Activated T-helper 17 cell treated with anti-CD3 and anti-CD28 coated beads, Interleukin-2, amount 50 U/mL, for 72 hours (primary cell): ENCODE measurements around the gene PELI2. TPM values are rescaled to one million over a fixed set of nuclear protein-coding genes. Genes with fewer than 3 reads are reported as not detected.

Experiments used
- ATAC-seq: fragments of 150-1000 bp; cut with Tn5 transposase; replicated peaks from 2 replicates; pipeline ENCODE4 v1.10.0; 2021; ENCODE audit warnings: mild to moderate bottlenecking, moderate library complexity
- H3K27ac Mint-ChIP-seq: one replicate; pipeline ENCODE4 v1.8.0; 2022; ENCODE audit warnings: mixed read lengths
- H3K27me3 Mint-ChIP-seq: one replicate; pipeline ENCODE4 v1.8.0; 2022; ENCODE audit warnings: mixed read lengths
- H3K36me3 Mint-ChIP-seq: one replicate; pipeline ENCODE4 v1.8.0; 2022; ENCODE audit warnings: low read depth, mild to moderate bottlenecking, mixed read lengths
- H3K4me1 Mint-ChIP-seq: one replicate; pipeline ENCODE4 v1.8.0; 2022; ENCODE audit warnings: mixed read lengths
- H3K4me3 Mint-ChIP-seq: one replicate; pipeline ENCODE4 v1.8.0; 2022; ENCODE audit warnings: mild to moderate bottlenecking, mixed read lengths
- H3K9me3 Mint-ChIP-seq: one replicate; pipeline ENCODE4 v1.8.0; 2022; ENCODE audit warnings: mixed read lengths
- total RNA-seq, 2 donors: library from RNA; stranded (reverse); gene quantifications; one replicate each; pipeline ENCODE4 v1.2.3, GENCODE V29; 2022

Gene PELI2, protein sequence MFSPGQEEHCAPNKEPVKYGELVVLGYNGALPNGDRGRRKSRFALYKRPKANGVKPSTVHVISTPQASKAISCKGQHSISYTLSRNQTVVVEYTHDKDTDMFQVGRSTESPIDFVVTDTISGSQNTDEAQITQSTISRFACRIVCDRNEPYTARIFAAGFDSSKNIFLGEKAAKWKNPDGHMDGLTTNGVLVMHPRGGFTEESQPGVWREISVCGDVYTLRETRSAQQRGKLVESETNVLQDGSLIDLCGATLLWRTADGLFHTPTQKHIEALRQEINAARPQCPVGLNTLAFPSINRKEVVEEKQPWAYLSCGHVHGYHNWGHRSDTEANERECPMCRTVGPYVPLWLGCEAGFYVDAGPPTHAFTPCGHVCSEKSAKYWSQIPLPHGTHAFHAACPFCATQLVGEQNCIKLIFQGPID
- 1 to 10 TPM; 1.0 to 2.3 TPM for total RNA-seq

DNA sequence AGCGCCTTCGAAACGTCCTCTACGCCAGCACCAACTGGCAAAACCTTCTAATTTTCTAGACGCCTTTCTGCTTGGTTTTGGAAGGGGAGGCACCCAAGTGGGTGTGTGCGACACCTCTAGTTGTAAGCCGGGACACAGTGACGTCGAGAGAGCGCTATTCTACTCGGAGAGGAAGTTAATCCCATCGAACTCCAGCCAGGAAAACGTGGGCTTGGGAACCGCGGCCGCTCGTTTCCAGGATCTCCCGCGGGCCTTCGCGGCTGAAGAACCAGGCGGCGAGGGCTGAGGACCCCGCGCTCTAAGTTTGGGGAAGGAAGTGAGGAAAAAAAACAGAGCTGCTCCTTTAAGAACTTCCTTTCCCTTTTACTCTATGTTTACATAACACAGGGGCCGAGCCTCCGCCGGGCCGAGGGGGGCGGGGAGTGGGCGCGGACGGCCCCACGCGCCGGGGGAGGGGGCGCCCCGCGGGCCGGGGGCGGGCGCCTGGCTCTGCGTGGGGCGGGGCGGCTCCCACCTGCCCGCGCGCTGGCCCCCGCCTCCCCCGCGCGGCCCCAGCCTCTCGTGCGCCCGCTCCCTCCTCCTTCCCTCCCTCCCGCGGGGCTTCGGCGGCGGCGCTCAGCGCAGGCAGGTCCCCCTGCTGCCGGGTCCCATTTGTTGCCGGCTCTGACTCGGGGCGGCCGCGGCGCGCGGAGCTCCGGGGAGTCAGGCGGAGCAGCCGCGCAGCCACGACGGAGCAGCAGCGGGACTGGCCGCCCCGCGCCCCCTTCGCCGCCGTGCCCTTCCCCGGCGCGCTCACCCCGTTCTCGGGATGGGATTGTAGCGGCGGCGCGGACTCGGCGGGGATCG, at the start of gene PELI2:
Gene PELI2, plus strand, starts transcription at position 647 of the 846 bp plus-strand sequence. CDS start 250 bp downstream, outside the sequence.
- peak; percentile 60 for ATAC-seq
- Mint-ChIP-seq H3K27me3 (peaks cover 16% of the 10 kb centered on the region), H3K4me1 (peaks cover 23% of the 10 kb centered on the region), H3K27ac (peak within 1 kb of the TSS; percentile 83), H3K4me3 (peak within 1 kb of the TSS; percentile 87), H3K36me3 (no peaks in the 10 kb centered on the region), H3K9me3 (no peaks in the 10 kb centered on the region)

DNA sequence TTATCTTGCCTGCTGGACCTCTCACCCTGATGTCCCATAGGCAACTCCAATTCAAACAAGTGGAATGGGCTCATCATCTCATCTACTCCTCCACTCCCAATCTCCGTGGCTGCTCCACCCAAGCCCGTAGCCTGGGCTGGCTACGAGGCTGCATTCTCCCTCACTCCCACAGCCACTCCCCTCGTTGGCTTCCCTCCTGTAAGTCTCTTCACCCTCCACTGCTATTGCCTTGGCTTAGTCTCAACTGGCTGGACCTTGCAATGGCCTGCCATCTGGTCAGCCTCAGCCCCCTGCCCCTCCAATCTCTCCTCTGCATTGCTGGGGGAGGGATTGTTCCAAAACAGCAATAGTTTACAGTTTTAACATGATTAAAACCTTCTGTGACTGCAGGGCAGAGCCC, 44.4 kb upstream of the PELI2 start:
- H3K36me3 Mint-ChIP-seq, result no peaks in the 10 kb centered on the region
- H3K9me3 Mint-ChIP-seq, result peaks cover 7% of the 10 kb centered on the region
- H3K4me3 Mint-ChIP-seq, result no peak overlapping the region
- no peak for ATAC-seq
- H3K4me1 Mint-ChIP-seq, result no peaks in the 10 kb centered on the region
- H3K27ac Mint-ChIP-seq, result no peak overlapping the region
- peaks cover 23% of the 10 kb centered on the region for H3K27me3 Mint-ChIP-seq

DNA sequence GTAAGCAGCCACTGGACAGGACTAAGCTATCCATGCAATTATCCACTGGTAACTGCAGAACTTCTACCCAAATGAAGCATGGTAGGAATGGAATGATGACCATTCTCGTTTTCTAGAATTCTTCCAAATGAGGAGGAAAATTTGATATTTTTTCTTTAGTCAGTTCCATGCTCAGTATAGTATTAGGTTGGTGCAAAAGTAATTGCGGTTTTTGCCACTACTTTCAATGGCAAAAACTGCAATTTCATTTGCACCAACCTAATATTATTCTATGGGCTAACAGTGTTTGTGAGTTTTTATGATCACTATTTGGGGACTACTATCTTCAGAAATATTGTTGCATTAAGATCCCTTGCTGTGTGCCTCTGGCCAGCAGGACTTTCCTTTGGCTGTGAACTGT, 42.9 kb upstream of the PELI2 start:
- Mint-ChIP-seq H3K4me1 (no peaks in the 10 kb centered on the region), H3K27ac (no peak overlapping the region), H3K27me3 (peaks cover 24% of the 10 kb centered on the region), H3K36me3 (no peaks in the 10 kb centered on the region), H3K9me3 (peaks cover 7% of the 10 kb centered on the region), H3K4me3 (no peak overlapping the region)
- no peak for ATAC-seq

DNA sequence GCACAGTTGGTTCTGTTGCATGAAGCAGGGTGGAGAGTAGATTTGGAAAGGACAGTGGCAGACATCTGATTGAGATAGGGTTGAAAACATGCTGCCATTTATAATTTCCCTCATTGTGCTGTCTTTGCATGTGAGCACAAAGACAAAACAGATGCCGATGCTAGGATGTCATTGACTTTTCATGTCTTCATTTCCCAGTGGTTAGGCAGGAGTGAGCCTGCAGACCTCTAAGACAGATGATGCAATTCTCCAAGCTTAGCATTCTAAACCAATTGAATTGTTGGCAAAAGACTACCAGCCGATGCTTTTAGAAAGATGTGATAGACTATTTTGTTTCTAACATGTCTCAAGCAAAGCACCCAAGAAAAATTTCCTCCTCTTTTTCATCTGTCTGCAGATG, 37.1 kb upstream of the PELI2 start:
- Mint-ChIP-seq H3K36me3 (no peaks in the 10 kb centered on the region), H3K4me3 (no peak overlapping the region), H3K27me3 (peaks cover 37% of the 10 kb centered on the region), H3K27ac (no peak overlapping the region), H3K9me3 (no peaks in the 10 kb centered on the region), H3K4me1 (no peaks in the 10 kb centered on the region)
- ATAC-seq, result no peak

DNA sequence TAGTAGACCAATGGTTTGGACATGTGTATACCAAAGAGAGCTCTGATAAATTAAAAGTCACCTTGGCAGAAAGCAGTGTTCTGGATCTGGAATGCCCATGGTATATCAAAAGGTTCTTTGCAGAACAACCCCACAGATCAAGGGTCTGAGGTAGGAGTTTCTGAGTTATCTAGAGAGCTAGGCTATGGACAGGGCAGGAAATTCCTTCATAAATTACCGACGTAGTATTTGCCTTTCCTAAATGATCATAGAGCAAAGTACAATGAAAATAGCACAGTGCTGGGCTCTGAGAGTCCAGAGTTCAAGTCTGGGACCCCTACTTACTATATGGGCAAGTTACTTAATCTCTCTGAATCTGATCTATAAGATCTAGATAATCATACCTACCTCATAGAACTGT, 35.3 kb upstream of the PELI2 start:
- no peak for ATAC-seq
- Mint-ChIP-seq H3K9me3 (no peaks in the 10 kb centered on the region), H3K4me1 (no peaks in the 10 kb centered on the region), H3K36me3 (no peaks in the 10 kb centered on the region), H3K27ac (no peak overlapping the region), H3K27me3 (peaks cover 33% of the 10 kb centered on the region), H3K4me3 (no peak overlapping the region)

DNA sequence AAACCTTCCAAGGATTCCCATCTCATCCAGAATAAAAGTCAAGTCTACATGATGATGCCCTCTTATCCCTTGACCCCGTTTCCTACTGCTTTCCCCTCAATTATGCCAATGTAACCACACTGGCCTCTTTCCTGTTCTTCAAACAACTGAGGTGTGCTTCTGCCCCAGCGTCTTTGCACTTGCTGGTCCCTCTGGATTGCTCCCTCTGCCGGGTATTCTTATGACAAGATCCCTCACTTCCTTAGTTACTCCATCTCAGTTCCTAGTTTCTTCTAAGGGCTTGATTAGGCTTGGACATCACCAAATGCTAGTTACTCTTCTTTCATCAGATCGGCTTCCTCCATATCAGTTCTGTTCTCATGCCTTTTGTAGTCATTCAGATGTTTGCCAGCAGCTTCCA, 32.7 kb upstream of the PELI2 start:
- Mint-ChIP-seq H3K27ac (no peak overlapping the region), H3K9me3 (no peaks in the 10 kb centered on the region), H3K36me3 (no peaks in the 10 kb centered on the region), H3K4me1 (no peaks in the 10 kb centered on the region), H3K4me3 (no peak overlapping the region), H3K27me3 (peaks cover 24% of the 10 kb centered on the region)
- ATAC-seq, result no peak

DNA sequence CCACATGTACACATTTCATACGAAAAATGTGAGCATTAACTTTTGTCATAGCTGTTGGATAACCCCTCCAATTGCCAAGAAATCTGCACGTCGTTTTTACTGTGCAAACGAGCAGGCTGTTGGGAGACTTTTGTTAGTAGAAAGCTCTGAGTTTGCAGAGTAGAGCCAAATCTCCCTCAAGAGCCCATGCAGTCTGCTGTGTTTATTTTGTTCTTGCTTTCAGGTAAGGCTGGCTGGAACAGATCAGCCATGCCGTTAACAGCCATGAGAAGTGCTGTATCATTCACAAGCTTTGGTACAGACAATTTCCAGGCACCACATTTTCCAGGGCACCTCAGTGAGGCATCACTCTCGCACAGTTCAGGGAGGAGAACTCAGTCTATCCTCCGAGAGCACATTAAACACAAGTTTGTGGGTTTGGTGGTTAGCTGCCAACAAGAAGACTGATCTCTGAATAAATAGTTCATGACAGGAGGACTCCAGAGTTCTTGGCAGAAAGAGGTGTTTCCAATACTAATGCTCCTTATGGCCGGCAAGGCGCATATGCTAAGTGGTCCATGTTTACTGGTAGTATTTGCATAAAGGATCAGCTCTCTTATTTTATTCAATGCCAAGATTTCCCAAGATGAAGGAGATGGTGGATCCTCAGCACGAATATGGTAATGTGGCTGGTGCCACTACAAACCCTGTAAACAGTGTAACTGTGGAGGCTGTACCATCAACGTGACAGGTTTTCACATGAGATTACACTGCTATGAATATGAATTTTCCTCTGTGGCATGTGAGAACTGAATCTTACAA, 30.3 kb upstream of the PELI2 start:
- H3K4me1 Mint-ChIP-seq, result no peaks in the 10 kb centered on the region
- no peaks in the 10 kb centered on the region for H3K9me3 Mint-ChIP-seq
- H3K27me3 Mint-ChIP-seq, result peaks cover 13% of the 10 kb centered on the region
- no peaks in the 10 kb centered on the region for H3K36me3 Mint-ChIP-seq
- ATAC-seq, result no peak
- H3K4me3 Mint-ChIP-seq, result no peak overlapping the region
- H3K27ac Mint-ChIP-seq, result no peak overlapping the region

DNA sequence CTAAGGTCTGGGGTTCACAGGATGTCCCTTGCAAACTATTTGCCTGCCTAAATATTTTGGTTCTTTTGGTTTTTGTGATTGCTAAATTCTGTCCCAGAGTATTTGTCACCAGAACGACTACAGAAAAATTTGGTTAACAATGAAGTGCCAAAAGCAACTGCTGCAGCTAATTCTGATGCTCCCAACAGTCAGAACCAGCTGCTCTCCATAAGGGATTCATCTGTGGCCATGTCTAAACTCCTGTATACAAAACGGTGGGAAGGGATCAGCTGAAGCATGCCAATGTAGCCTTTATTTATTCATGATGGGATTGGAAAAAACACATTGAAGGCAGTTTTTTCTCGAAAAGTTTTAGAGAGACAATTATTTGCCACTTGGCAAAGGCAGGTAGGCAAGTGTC, 29.3 kb upstream of the PELI2 start:
- ATAC-seq, result no peak
- Mint-ChIP-seq H3K27ac (no peak overlapping the region), H3K4me1 (no peaks in the 10 kb centered on the region), H3K27me3 (peaks cover 16% of the 10 kb centered on the region), H3K4me3 (no peak overlapping the region), H3K9me3 (no peaks in the 10 kb centered on the region), H3K36me3 (no peaks in the 10 kb centered on the region)

DNA sequence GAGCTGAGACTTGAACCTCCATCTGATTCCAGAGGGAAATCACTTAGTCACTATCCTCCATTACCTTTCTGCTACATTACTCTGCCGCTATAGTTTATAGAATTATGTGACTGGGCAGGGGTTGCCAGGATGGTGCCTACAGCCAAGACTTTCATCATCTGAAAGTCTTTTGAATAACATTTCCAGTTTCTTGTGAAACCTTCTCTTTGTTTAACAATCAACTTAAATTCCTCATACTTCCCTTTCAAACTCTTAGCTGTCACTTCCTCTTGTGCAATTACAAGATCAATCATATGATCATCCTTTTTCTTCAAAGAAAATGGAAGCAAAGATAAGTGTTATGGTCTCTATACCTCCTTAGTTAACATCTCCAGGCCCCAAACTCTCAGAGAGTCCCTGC, 25.4 kb upstream of the PELI2 start:
- H3K27ac Mint-ChIP-seq, result no peak overlapping the region
- ATAC-seq, result no peak
- peaks cover 21% of the 10 kb centered on the region for H3K27me3 Mint-ChIP-seq
- no peaks in the 10 kb centered on the region for H3K4me1 Mint-ChIP-seq
- H3K36me3 Mint-ChIP-seq, result no peaks in the 10 kb centered on the region
- no peak overlapping the region for H3K4me3 Mint-ChIP-seq
- no peaks in the 10 kb centered on the region for H3K9me3 Mint-ChIP-seq

DNA sequence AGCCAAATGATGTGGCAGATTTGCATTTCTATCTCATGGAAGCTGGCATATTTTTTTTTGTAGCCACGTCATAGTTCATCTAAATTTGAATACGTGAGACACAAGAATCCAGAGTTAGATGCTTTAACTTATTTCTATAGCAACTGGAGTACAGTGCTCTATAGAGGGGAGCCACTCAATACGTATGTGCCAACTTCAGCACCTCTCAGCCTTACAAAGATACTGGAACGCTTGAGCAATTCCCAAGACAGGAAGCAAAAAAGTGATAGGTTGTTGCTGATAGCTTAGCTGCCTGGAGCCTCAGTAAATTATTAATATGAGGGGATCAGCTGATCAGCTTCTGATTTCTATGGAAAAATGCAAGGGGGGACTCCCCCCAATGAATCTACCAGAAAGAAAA, 24.1 kb upstream of the PELI2 start:
- ATAC-seq, result no peak
- Mint-ChIP-seq H3K27ac (no peak overlapping the region), H3K27me3 (peaks cover 21% of the 10 kb centered on the region), H3K4me1 (no peaks in the 10 kb centered on the region), H3K4me3 (no peak overlapping the region), H3K9me3 (no peaks in the 10 kb centered on the region), H3K36me3 (no peaks in the 10 kb centered on the region)

DNA sequence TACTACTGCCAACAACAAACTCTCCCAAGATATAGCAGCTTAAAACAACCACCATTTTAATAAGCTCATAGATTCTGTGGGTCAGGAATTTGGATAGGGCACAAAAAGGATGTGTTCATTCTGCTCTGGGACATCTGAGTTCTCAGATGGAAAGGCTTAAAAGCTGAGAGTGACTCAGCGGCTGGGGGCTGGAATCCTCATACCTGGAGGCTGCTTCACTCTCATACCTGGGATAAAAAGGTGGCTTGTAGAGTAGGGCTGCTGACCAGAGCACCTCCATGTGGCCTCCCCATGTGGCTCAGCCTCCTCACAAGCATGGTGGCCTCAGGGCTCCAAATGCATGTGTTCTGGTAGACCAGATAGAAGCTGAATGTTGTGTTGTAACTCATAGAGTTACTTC, 20.2 kb upstream of the PELI2 start:
- H3K9me3 Mint-ChIP-seq, result no peaks in the 10 kb centered on the region
- H3K4me3 Mint-ChIP-seq, result no peak overlapping the region
- H3K27ac Mint-ChIP-seq, result no peak overlapping the region
- no peaks in the 10 kb centered on the region for H3K36me3 Mint-ChIP-seq
- no peak for ATAC-seq
- peaks cover 29% of the 10 kb centered on the region for H3K27me3 Mint-ChIP-seq
- no peaks in the 10 kb centered on the region for H3K4me1 Mint-ChIP-seq

DNA sequence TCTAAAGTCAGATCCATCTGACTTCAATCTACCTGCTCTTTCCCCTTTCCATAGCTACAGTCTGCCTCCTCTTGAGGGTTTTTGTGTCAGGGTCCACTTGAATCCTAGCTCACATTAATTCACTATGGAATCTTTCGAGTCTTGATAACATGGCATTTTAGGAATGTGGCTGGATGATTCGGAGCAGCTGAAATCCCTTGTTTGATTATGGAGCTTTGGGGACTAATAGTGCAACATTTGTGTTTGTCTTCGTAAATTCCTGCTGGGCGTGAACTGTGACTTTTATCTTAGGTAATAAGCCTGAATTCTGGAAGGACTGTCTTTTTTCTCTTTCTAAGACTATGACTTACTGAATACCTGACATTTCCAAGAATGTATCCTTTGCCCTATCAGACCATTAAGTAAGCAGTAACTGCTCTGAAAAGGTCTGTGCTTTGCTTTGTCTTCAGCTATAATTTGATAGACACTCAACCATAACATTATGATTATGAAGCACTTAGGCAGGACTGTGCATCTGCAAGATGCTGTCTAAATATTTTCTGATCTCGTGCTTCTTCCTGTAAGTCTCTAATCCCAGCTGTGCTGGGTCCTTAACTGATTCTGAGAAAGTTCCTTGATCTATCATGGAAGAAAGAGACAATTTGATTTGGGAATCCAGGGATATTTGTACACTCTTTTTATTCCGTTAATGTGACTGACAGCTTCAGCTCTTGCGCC, 19.0 kb upstream of the PELI2 start:
- Mint-ChIP-seq H3K4me1 (peaks cover 4% of the 10 kb centered on the region), H3K36me3 (no peaks in the 10 kb centered on the region), H3K9me3 (no peaks in the 10 kb centered on the region), H3K27me3 (peaks cover 28% of the 10 kb centered on the region), H3K27ac (no peak overlapping the region), H3K4me3 (no peak overlapping the region)
- ATAC-seq, result no peak

DNA sequence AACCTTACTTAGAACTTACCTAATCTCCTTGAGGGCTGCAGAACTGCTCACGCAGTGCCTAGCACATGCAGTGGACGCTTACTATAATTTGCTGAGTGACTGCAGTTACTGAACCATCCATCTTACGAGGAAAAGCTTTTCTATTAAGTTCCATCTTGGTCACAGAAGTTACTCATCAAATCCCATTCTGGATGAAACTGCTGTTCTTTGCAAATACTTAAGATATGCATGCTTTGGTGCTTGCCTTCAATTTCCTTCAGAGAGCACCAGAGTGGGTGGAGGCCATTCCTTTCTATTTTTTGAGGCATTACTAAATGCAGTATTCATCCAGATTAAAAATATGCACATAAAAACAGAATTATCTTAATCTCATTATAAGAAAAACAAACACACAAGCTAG, 17.7 kb upstream of the PELI2 start:
- ATAC-seq, result no peak
- no peak overlapping the region for H3K27ac Mint-ChIP-seq
- no peaks in the 10 kb centered on the region for H3K36me3 Mint-ChIP-seq
- peaks cover 4% of the 10 kb centered on the region for H3K4me1 Mint-ChIP-seq
- H3K9me3 Mint-ChIP-seq, result no peaks in the 10 kb centered on the region
- H3K27me3 Mint-ChIP-seq, result peaks cover 20% of the 10 kb centered on the region
- H3K4me3 Mint-ChIP-seq, result no peak overlapping the region

DNA sequence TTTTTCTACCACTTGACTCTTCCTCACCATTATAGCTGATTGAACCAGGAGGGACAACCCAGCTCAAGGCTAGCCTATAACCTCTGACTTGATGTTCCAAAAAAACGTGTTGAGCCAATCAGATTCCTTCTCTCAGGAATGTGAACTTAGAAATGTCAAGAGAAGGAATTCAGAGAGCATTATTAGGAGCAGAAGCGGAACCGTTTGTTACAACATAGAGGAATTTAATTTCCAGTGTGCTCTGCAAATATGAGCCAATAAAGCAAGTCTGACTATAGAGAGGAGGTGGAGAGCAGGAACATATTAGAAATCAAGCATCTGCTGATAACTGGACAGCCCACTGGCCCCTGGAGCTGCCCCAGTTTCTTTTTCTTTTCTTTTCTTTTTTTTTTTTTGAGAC, 15.3 kb upstream of the PELI2 start:
- H3K27ac Mint-ChIP-seq, result no peak overlapping the region
- no peak for ATAC-seq
- peaks cover 11% of the 10 kb centered on the region for H3K27me3 Mint-ChIP-seq
- H3K9me3 Mint-ChIP-seq, result no peaks in the 10 kb centered on the region
- H3K4me1 Mint-ChIP-seq, result peaks cover 4% of the 10 kb centered on the region
- no peaks in the 10 kb centered on the region for H3K36me3 Mint-ChIP-seq
- no peak overlapping the region for H3K4me3 Mint-ChIP-seq
